ENCODE data around the gene GNG5.
"Not testable (repeated sequence)": the region's sequence is repeated elsewhere in the genome, so short reads cannot be mapped to it uniquely, and the experiment has no call there.

GNG5 gene

GRCh38 chr1:84506002-84506728 lies at the start of gene GNG5, which contains the start of gene SPATA1:
TSS of gene GNG5 (minus strand) at chr1:84506581. CDS start at chr1:84506091, 490 bp downstream.
TSS of gene SPATA1 (plus strand) at chr1:84506386. CDS start at chr1:84516360, 9,974 bp downstream.
- peak; percentile 83 for DNase-seq (ENCODE audit: low read depth, low spot score)

- no peak for DNase-seq (ENCODE audit: low read depth, low spot score)
Observed at GRCh38 chr1:84550826-84551225, 44.4 kb upstream of the GNG5 start.

- no peak for DNase-seq (ENCODE audit: low read depth, low spot score)
Observed at GRCh38 chr1:84541679-84542078, 35.3 kb upstream of the GNG5 start.

- DNase-seq (ENCODE audit: low read depth, low spot score): no peak
Observed at GRCh38 chr1:84540759-84541158, 34.4 kb upstream of the GNG5 start.

- peak; percentile 1 for DNase-seq (ENCODE audit: low read depth, low spot score)
Observed at GRCh38 chr1:84539972-84540371, 33.6 kb upstream of the GNG5 start.

- DNase-seq (ENCODE audit: low read depth, low spot score): no peak
Observed at GRCh38 chr1:84538599-84538998, 32.2 kb upstream of the GNG5 start.

- DNase-seq (ENCODE audit: low read depth, low spot score): no peak
Observed at GRCh38 chr1:84525779-84526178, 19.4 kb upstream of the GNG5 start.

- DNase-seq (ENCODE audit: low read depth, low spot score): no peak
Observed at GRCh38 chr1:84524590-84524989, 18.2 kb upstream of the GNG5 start.

- DNase-seq (ENCODE audit: low read depth, low spot score): no peak
Observed at GRCh38 chr1:84510668-84511067, 4.3 kb upstream of the GNG5 start.

- DNase-seq (ENCODE audit: low read depth, low spot score): no peak
Observed at GRCh38 chr1:84510165-84510564, 3.8 kb upstream of the GNG5 start.

GRCh38 chr1:84509029-84509428 lies 2.6 kb upstream of the GNG5 start:
- no peak for DNase-seq (ENCODE audit: low read depth, low spot score)

- no peak for DNase-seq (ENCODE audit: low read depth, low spot score)
Observed at GRCh38 chr1:84508510-84508909, 2.1 kb upstream of the GNG5 start.

GRCh38 chr1:84507887-84508286 lies 1.5 kb upstream of the GNG5 start:
- not testable (repeated sequence) for DNase-seq (ENCODE audit: low read depth, low spot score)

- DNase-seq (ENCODE audit: low read depth, low spot score): no peak
Observed at GRCh38 chr1:84506729-84507453, 510 bp upstream of the GNG5 start.

GRCh38 chr1:84505493-84506001 lies 834 bp downstream of the GNG5 start:
- peak; percentile 25 for DNase-seq (ENCODE audit: low read depth, low spot score)

GRCh38 chr1:84504580-84505492 lies 1.5 kb downstream of the GNG5 start:
- DNase-seq (ENCODE audit: low read depth, low spot score): no peak

- no peak for DNase-seq (ENCODE audit: low read depth, low spot score)
Observed at GRCh38 chr1:84502927-84503326, 3.5 kb downstream of the GNG5 start.

- DNase-seq (ENCODE audit: low read depth, low spot score): no peak
Observed at GRCh38 chr1:84497631-84498275, 8.6 kb downstream of the GNG5 start.

- DNase-seq (ENCODE audit: low read depth, low spot score): no peak
Observed at GRCh38 chr1:84496498-84496897, 9.9 kb downstream of the GNG5 start.

- no peak for DNase-seq (ENCODE audit: low read depth, low spot score)
Observed at GRCh38 chr1:84493747-84494146, 12.6 kb downstream of the GNG5 start.

- DNase-seq (ENCODE audit: low read depth, low spot score): no peak
Observed at GRCh38 chr1:84492726-84493125, 13.7 kb downstream of the GNG5 start.
